ENCODE results near the gene KY. TPM values are rescaled to one million over a fixed set of nuclear protein-coding genes. Genes with fewer than 3 reads are reported as not detected.

The KY gene
- total RNA-seq, 4 donors from 2014 or later = not detected

DNA sequence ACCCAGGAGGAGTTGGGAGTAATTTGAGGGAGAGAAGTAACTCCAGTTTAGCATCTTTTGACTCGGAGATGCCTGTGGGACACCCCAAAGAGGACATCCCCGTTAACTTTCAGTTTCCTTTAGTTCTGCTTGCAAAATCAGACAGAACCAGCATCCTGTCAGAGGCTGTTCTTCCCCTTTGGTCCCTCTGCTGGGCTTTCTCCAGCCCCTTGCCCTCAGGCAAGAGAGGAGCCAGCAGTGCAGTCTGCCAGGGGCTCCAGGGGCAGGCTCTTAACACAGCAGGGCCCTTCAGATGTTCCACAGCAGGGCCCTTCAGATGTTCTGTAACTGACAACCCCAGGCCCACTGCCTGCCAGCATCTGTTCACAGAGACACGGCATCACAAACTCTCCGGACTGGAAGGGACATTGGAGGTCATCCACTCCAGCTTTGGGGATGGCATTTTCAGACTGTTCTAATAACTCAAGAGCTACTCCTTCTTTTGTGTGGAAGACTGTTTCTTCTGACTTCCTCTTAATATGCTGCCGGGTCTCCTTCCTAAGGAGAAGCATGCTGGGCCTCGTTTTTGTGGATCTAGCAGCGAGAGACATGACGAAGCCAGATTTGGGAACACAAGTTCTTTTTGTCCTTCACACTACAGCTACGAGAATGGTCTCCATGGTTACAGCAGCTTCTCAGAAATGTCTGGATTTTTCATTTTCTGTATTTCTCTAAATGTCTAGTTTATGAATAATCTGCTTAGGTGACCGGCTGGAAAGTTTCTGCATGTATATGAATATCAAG, 51.9 kb downstream of the KY start:
- TF ChIP-seq, protein P1, sequence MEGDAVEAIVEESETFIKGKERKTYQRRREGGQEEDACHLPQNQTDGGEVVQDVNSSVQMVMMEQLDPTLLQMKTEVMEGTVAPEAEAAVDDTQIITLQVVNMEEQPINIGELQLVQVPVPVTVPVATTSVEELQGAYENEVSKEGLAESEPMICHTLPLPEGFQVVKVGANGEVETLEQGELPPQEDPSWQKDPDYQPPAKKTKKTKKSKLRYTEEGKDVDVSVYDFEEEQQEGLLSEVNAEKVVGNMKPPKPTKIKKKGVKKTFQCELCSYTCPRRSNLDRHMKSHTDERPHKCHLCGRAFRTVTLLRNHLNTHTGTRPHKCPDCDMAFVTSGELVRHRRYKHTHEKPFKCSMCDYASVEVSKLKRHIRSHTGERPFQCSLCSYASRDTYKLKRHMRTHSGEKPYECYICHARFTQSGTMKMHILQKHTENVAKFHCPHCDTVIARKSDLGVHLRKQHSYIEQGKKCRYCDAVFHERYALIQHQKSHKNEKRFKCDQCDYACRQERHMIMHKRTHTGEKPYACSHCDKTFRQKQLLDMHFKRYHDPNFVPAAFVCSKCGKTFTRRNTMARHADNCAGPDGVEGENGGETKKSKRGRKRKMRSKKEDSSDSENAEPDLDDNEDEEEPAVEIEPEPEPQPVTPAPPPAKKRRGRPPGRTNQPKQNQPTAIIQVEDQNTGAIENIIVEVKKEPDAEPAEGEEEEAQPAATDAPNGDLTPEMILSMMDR (IDR thresholded peaks at IDR 0.05; ENCODE audit: low read depth) = no peak

DNA sequence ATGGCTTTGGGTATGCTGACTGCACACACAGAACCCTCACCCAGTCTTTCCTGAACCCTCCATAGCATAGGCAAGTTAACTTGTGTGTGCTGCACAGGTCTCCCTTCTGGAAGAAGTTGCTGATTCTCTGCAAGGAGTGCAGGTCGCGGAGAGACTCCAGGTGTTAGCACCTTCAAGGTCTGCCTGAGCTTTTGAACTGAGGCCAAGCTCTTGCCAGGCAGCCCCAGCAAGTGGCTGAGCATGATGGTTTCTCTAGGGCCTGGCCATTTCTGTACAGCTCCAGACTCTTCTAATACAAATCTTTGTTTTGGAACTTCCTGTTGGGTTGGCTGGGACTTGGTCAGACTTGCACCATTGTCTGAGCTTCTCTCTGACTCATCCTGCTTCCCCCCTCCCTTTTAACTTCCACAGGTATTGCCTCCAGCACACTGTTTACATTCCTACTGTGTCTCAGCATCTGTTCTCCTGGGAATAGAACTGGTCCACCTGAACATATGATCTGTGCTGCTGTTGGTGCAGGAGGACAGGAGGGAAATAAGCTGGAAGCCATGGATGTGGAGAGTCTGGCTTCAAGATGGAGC, 53.3 kb downstream of the KY start:
- TF ChIP-seq, protein P1 (IDR thresholded peaks at IDR 0.05; ENCODE audit: low read depth) = no peak

DNA sequence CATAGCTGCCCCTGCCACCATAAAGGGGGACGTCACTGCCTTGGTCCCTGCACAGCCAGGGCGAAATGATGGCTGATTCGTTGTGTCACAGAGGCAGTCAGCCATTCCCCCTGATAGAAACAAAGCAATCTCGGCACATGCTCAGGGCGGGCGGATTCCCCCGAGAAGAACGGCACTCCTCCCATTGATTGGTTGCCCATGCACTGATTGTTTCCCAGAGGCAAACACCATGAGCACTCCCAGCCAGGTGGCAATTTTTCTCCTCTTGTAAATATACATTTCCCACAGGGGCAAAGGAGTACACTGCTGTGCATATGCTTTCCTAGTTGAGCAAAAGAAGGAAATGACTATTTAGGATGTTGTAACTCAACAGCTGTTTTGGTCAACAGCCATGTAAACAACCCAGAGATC, 56.5 kb downstream of the KY start:
- TF ChIP-seq, protein P1 (IDR thresholded peaks at IDR 0.05; ENCODE audit: low read depth) = no peak

DNA sequence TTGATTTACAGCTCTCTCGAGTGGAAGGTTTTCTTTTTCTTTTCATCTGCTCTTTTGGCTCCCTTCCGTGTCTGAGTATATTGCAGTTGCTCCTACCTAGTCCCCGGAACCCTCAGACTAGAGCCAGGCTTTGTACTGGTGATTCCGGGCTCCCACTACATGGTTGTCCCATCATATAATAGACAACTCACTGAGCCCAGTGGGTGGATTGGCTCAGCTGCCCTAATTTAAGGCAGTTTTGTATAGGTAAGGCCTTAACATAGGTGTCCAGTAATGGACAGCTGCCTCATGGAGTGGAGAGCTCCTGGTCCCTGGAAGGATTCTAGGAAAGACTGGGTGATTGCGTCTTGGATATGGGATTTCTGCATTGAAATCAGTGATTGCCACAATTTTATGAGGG, 58.0 kb downstream of the KY start:
- TF ChIP-seq, protein P1 (IDR thresholded peaks at IDR 0.05; ENCODE audit: low read depth) = no peak

DNA sequence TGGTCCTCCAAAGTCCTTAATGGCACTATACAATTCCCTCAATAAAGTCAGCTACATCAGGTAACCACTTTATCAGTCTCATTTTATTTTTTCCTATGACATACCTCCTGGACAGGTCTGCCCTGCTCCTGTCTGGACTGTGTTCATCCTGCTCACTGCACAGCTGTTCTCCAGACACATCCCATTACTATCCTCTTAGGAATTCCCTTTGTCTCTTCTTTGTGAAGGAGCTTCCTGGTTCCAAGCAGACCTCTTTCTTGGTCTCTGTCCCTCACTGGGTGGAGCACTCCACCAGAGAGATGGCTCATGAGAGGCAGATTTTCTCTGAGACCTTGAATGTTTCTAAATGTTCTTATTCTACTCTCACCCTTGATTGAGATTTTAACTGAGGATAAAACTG, 60.1 kb downstream of the KY start:
- TF ChIP-seq, protein P1 (IDR thresholded peaks at IDR 0.05; ENCODE audit: low read depth) = no peak

DNA sequence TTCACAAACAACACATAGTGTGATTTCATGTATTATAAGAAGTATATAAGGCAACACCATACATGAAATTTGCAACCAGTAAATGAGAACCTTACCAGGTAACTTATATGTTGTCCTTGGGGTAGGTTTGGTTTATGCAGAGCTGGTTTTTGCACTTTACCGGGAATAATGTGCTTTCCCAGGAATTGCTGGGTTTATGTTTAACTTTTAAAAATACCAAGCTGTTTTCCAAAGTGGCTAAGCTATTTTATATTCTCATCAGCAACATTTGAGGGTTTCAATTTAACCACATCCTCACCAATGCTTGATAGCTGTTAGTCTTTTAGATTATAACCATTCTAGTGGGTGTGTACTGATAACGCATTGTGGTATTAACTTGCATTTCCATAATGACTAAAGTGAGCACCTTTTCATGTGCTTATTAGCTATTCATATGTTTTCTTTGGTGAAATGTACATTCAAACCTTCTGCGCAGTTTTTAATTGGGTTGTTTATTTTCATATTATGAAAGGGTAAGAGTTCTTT, 71.6 kb downstream of the KY start:
- TF ChIP-seq, protein P1 (IDR thresholded peaks at IDR 0.05; ENCODE audit: low read depth) = no peak

DNA sequence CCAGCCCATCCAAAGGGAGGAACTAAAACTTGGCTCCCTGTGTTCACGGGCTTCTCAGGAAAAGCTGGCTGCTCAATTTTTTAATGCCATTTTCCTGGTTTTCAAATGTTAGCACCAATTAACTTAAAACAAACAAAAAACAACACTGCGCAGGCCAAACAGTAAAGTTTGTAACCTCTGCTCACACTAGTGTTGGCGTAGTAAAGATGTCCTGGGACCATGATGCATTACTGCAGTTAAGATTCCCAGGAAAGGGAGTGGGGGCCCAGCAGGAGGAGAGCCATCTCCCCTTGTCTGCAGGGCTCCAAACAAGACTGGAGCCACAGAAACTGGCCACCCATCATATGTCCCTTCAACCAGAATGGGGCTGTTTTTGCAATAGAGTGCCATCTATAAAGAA, 74.0 kb downstream of the KY start:
- TF ChIP-seq, protein P1 (IDR thresholded peaks at IDR 0.05; ENCODE audit: low read depth) = no peak
